H9 (cell line): ENCODE results near the gene PARP1. TPM values are rescaled to one million over a fixed set of nuclear protein-coding genes. Genes with fewer than 3 reads are reported as not detected.

Source experiments
- DNase-seq: peaks from one replicate; pipeline ENCODE4 v3.0.0-alpha.2; 2017
- H2AFZ ChIP-seq: one replicate; pipeline ENCODE4 v1.6.1; 2013; ENCODE audit warnings: mild to moderate bottlenecking, low read length, control low read depth, moderate library complexity
- H2AK5ac ChIP-seq: 2 replicates; pipeline ENCODE4 v1.6.1; 2013; ENCODE audit warnings: low read length, control low read depth, mixed read lengths; ENCODE audit not compliant: insufficient read length
- H2BK120ac ChIP-seq: one replicate; pipeline ENCODE4 v1.6.1; 2013; ENCODE audit warnings: low read depth, mild to moderate bottlenecking, low read length, control low read depth, inconsistent platforms; ENCODE audit not compliant: poor library complexity, severe bottlenecking
- H2BK12ac ChIP-seq: 2 replicates; pipeline ENCODE4 v1.6.1; 2013; ENCODE audit warnings: low read length, control low read depth, mixed read lengths, low read depth; ENCODE audit not compliant: insufficient read length
- H2BK15ac ChIP-seq: 2 replicates; pipeline ENCODE4 v1.6.1; 2013; ENCODE audit warnings: low read depth, low read length, control low read depth
- H2BK20ac ChIP-seq: one replicate; pipeline ENCODE4 v1.6.1; 2013; ENCODE audit warnings: low read depth, mild to moderate bottlenecking, low read length, control low read depth, inconsistent platforms; ENCODE audit not compliant: poor library complexity, severe bottlenecking
- H2BK5ac ChIP-seq: 2 replicates; pipeline ENCODE4 v1.6.1; 2013; ENCODE audit warnings: low read length, control low read depth, mixed read lengths; ENCODE audit not compliant: insufficient read length
- H3K14ac ChIP-seq: 2 replicates; pipeline ENCODE4 v1.6.1; 2013; ENCODE audit warnings: low read length, control low read depth; ENCODE audit not compliant: insufficient read depth
- H3K18ac ChIP-seq: 2 replicates; pipeline ENCODE4 v1.6.1; 2013; ENCODE audit warnings: low read depth, mild to moderate bottlenecking, mixed read lengths, low read length, control low read depth; ENCODE audit not compliant: insufficient read length
- H3K23ac ChIP-seq: 2 replicates; pipeline ENCODE4 v1.6.1; 2013; ENCODE audit warnings: low read length, control low read depth, mixed read lengths, low read depth; ENCODE audit not compliant: insufficient read length
- H3K23me2 ChIP-seq: 2 replicates; pipeline ENCODE4 v1.6.1; 2013; ENCODE audit warnings: low read depth, mild to moderate bottlenecking, mixed read lengths, low read length, control low read depth; ENCODE audit not compliant: insufficient read length, poor library complexity, severe bottlenecking
- H3K27ac ChIP-seq: 2 replicates; pipeline ENCODE4 v1.5.1; 2013; ENCODE audit warnings: low read length, control low read depth, mixed read lengths, low read depth; ENCODE audit not compliant: insufficient read length
- H3K27me3 ChIP-seq: 2 replicates; pipeline ENCODE4 v1.6.1; 2013; ENCODE audit warnings: low read length, control low read depth, inconsistent platforms; ENCODE audit not compliant: insufficient read depth
- H3K4ac ChIP-seq: 2 replicates; pipeline ENCODE4 v1.6.1; 2013; ENCODE audit warnings: low read depth, mild to moderate bottlenecking, control low read depth, inconsistent platforms, low read length, moderate library complexity
- H3K4me1 ChIP-seq: 2 replicates; pipeline ENCODE4 v1.6.1; 2013; ENCODE audit warnings: low read length, control low read depth, inconsistent platforms; ENCODE audit not compliant: insufficient read depth
- H3K4me2 ChIP-seq: 2 replicates; pipeline ENCODE4 v1.6.1; 2013; ENCODE audit warnings: low read length, control low read depth, mixed read lengths; ENCODE audit not compliant: insufficient read length, insufficient read depth
- H3K56ac ChIP-seq: 2 replicates; pipeline ENCODE4 v1.6.1; 2013; ENCODE audit warnings: low read depth, mild to moderate bottlenecking, mixed read lengths, low read length, control low read depth; ENCODE audit not compliant: insufficient read length
- H3K79me1 ChIP-seq: 2 replicates; pipeline ENCODE4 v1.6.1; 2013; ENCODE audit warnings: low read depth, mild to moderate bottlenecking, moderate library complexity, low read length, control low read depth, inconsistent platforms; ENCODE audit not compliant: insufficient read depth, poor library complexity, severe bottlenecking
- H3K79me2 ChIP-seq: 2 replicates; pipeline ENCODE4 v1.6.1; 2013; ENCODE audit warnings: low read length, control low read depth, inconsistent platforms; ENCODE audit not compliant: insufficient read depth
- H3K9ac ChIP-seq: 2 replicates; pipeline ENCODE4 v1.6.1; 2013; ENCODE audit warnings: low read length, control low read depth, mixed read lengths; ENCODE audit not compliant: insufficient read length; ENCODE audit errors: extremely low read depth
- H3K9me3 ChIP-seq: one replicate; pipeline ENCODE4 v1.6.1; 2013; ENCODE audit warnings: low read depth, low read length, inconsistent platforms; ENCODE audit not compliant: control insufficient read depth
- H3T11ph ChIP-seq: one replicate; pipeline ENCODE4 v1.6.1; 2013; ENCODE audit warnings: mild to moderate bottlenecking, low read length, control low read depth, inconsistent platforms
- H4K20me1 ChIP-seq: one replicate; pipeline ENCODE4 v1.6.1; 2013; ENCODE audit not compliant: control insufficient read depth, insufficient read length, insufficient read depth
- H4K5ac ChIP-seq: 2 replicates; pipeline ENCODE4 v1.6.1; 2013; ENCODE audit warnings: low read depth, mild to moderate bottlenecking, mixed read lengths, low read length, control low read depth; ENCODE audit not compliant: insufficient read length
- H4K8ac ChIP-seq: replicated peaks from 2 replicates; pipeline ENCODE4 v1.6.1; 2013; ENCODE audit warnings: low read length, control low read depth, mixed read lengths, low read depth; ENCODE audit not compliant: insufficient read length
- H4K91ac ChIP-seq: 2 replicates; pipeline ENCODE4 v1.6.1; 2013; ENCODE audit warnings: low read depth, mild to moderate bottlenecking, moderate library complexity, mixed read lengths, low read length, control low read depth; ENCODE audit not compliant: insufficient read length
- H3K27ac Mint-ChIP-seq, 3 experiments: 2 replicates in 2 of 3; 3 replicates in 1 of 3; pipeline ENCODE4 v1.8.0; 2020 to 2021; ENCODE audit warnings: mixed read lengths in 3 of 3, mild to moderate bottlenecking in 1 of 3, moderate library complexity in 1 of 3
- H3K27me3 Mint-ChIP-seq: 2 replicates; pipeline ENCODE4 v1.8.0; 2021; ENCODE audit warnings: low read depth, mild to moderate bottlenecking, moderate library complexity, mixed read lengths
- H3K36me3 Mint-ChIP-seq, 3 experiments: 2 replicates in 2 of 3; 3 replicates in 1 of 3; pipeline ENCODE4 v1.8.0; 2020 to 2021; ENCODE audit warnings: low read depth in 3 of 3, mixed read lengths in 3 of 3; ENCODE audit not compliant: insufficient read depth in 1 of 3
- H3K4me1 Mint-ChIP-seq, 2 experiments: 2 replicates each; pipeline ENCODE4 v1.8.0; 2020; ENCODE audit warnings: mixed read lengths in 2 of 2
- H3K4me3 Mint-ChIP-seq, 2 experiments: 2 replicates in 1 of 2; 3 replicates in 1 of 2; pipeline ENCODE4 v1.8.0; 2020 to 2021; ENCODE audit warnings: mild to moderate bottlenecking in 2 of 2, mixed read lengths in 2 of 2, moderate library complexity in 1 of 2
- H3K9me3 Mint-ChIP-seq, 2 experiments: 2 replicates in 1 of 2; 3 replicates in 1 of 2; pipeline ENCODE4 v1.8.0; 2020; ENCODE audit warnings: mild to moderate bottlenecking in 2 of 2, mixed read lengths in 2 of 2, moderate library complexity in 1 of 2
- CTCF ChIP-seq: fragments of 200-600 bp; sonication (generic); conservative IDR thresholded peaks from 3 replicates; pipeline ENCODE4 v1.8.0; 2021; ENCODE audit warnings: antibody characterized with exemption, mild to moderate bottlenecking
- WGBS: extraction: QIAGEN DNeasy Blood & Tissue Kit; methylation state at CpG from one replicate; pipeline ENCODE4 v1.1.7; 2013; ENCODE audit warnings: missing lambda C conversion rate, low lambda C conversion rate, mixed read lengths; ENCODE audit not compliant: insufficient read length; ENCODE audit errors: extremely low coverage; 5-methylcytosine and 5-hydroxymethylcytosine counted together
- total RNA-seq: library from RNA; stranded (reverse); gene quantifications from 2 replicates; pipeline ENCODE4 v1.2.1, GENCODE V29; 2021

The PARP1 gene
- total RNA-seq, 1 experiment from 2014 or later, result 337 TPM

GRCh38 chr1:226322986-226323385 lies 84.9 kb downstream of the PARP1 start:
- no peak overlapping the region for H4K8ac ChIP-seq
- no peak overlapping the region for H3T11ph ChIP-seq
- H3K36me3 Mint-ChIP-seq, result no peaks in the 10 kb centered on the region
- no CpG with 5 or more reads among the region's 3 CpGs for WGBS
- H2AK5ac ChIP-seq, result no peak overlapping the region
- H3K9me3 Mint-ChIP-seq, result peaks cover 0 to 3% of the 10 kb centered on the region in 2 experiments; a peak in 1 of 5 replicates
- H3K4ac ChIP-seq, result no peak overlapping the region
- H2BK15ac ChIP-seq, result no peak overlapping the region
- H4K20me1 ChIP-seq, result no peaks in the 10 kb centered on the region
- H3K27me3 Mint-ChIP-seq, result peaks cover 3% of the 10 kb centered on the region; the same call in 1 of the 2 replicates
- no peak overlapping the region for H3K27ac ChIP-seq
- no peaks in the 10 kb centered on the region; a peak in 1 of 4 replicates for H3K4me1 Mint-ChIP-seq
- H3K23me2 ChIP-seq, result no peaks in the 10 kb centered on the region
- H2BK20ac ChIP-seq, result no peak overlapping the region
- H3K14ac ChIP-seq, result no peak overlapping the region
- no peak overlapping the region for H3K23ac ChIP-seq
- H3K79me2 ChIP-seq, result no peaks in the 10 kb centered on the region
- no peak overlapping the region for H3K18ac ChIP-seq
- no peak overlapping the region for H2BK12ac ChIP-seq
- H3K9ac ChIP-seq, result no peak overlapping the region
- H3K4me2 ChIP-seq, result no peak overlapping the region
- no peaks in the 10 kb centered on the region for H3K27me3 ChIP-seq
- H3K56ac ChIP-seq, result no peak overlapping the region
- no peak overlapping the region for H4K91ac ChIP-seq
- H2AFZ ChIP-seq, result no peak overlapping the region
- H2BK5ac ChIP-seq, result no peak overlapping the region
- no peak overlapping the region for H4K5ac ChIP-seq
- H3K79me1 ChIP-seq, result no peaks in the 10 kb centered on the region
- no peak overlapping the region for H3K4me3 Mint-ChIP-seq
- no peak overlapping the region for H3K27ac Mint-ChIP-seq
- no peak for DNase-seq
- H3K4me1 ChIP-seq, result no peaks in the 10 kb centered on the region
- H3K9me3 ChIP-seq, result no peaks in the 10 kb centered on the region
- H2BK120ac ChIP-seq, result no peak overlapping the region
- no peak for TF ChIP-seq CTCF
